Adrenal gland (tissue), 5 donors: ENCODE results near the gene MRPL28.

Experiments used
- CTCF ChIP-seq, 6 experiments: fragments of 450-650 bp in 4 of 6; fragments of 200-600 bp in 2 of 6; sonication (generic) in 1 of 6; IDR thresholded peaks; 1 replicate in 5 of 6; 2 replicates in 1 of 6; pipeline versions ENCODE4 v1.5.1 to v1.8.0; 2016 to 2021; ENCODE audit warnings: antibody characterized with exemption in 6 of 6, mild to moderate bottlenecking in 2 of 6, moderate library complexity in 1 of 6
- POLR2A ChIP-seq, 2 donors: fragments of 450-650 bp; IDR thresholded peaks; one replicate each; pipeline ENCODE4 v1.6.1; 2017; ENCODE audit warnings: antibody characterized with exemption in 2 of 2, mild to moderate bottlenecking in 2 of 2, moderate library complexity in 1 of 2
- donor health status: DM: no; HTN: no; CAD: no.

GRCh38 chr16:351804-352520, 18.4 kb downstream of the MRPL28 start:
- TF ChIP-seq CTCF (IDR thresholded peaks at IDR 0.05): no peak
- no peak for TF ChIP-seq POLR2A (IDR thresholded peaks at IDR 0.05)
